CD14-positive monocyte (primary cell): ENCODE measurements around the gene CBX6. TPM values are rescaled to one million over a fixed set of nuclear protein-coding genes. Genes with fewer than 3 reads are reported as not detected.
A peak's percentile ranks its signal among the peaks of the same experiment; 100 is the strongest.

Experiments
- DNase-seq, 3 donors: peaks; one replicate each; pipeline ENCODE4 v3.0.0-alpha.2; 2011 to 2022
- H2AFZ ChIP-seq: 2 replicates; pipeline ENCODE4 v1.6.0; 2012; ENCODE audit warnings: mild to moderate bottlenecking, low read depth, low read length, inconsistent platforms; ENCODE audit not compliant: insufficient read depth, poor library complexity, severe bottlenecking
- H3K27ac ChIP-seq, 2 donors: 1 replicate in 1 of 2; 2 replicates in 1 of 2; pipeline ENCODE4 v1.5.1; 2012 to 2013; ENCODE audit warnings: low read length in 2 of 2, control low read depth in 1 of 2, inconsistent platforms in 1 of 2, low read depth in 1 of 2, mild to moderate bottlenecking in 1 of 2
- H3K27me3 ChIP-seq, 2 donors: one replicate each; pipeline versions ENCODE4 v1.6.0 to v1.6.1; 2011 to 2013; ENCODE audit warnings: low read length in 2 of 2; ENCODE audit not compliant: control insufficient read depth in 2 of 2, insufficient read depth in 2 of 2
- H3K36me3 ChIP-seq, 2 donors: replicated peaks in 1 of 2; 1 replicate in 1 of 2; 2 replicates in 1 of 2; pipeline versions ENCODE4 v1.5.1 to v1.6.1; 2012 to 2013; ENCODE audit warnings: low read length in 2 of 2, control low read depth in 1 of 2, inconsistent platforms in 1 of 2, mild to moderate bottlenecking in 1 of 2; ENCODE audit not compliant: insufficient read depth in 2 of 2, control insufficient read depth in 1 of 2
- H3K4me1 ChIP-seq, 2 donors: 1 replicate in 1 of 2; 2 replicates in 1 of 2; pipeline versions ENCODE4 v1.5.1 to v1.6.1; 2012 to 2013; ENCODE audit warnings: low read length in 2 of 2, control low read depth in 1 of 2, inconsistent platforms in 1 of 2, mild to moderate bottlenecking in 1 of 2, moderate library complexity in 1 of 2; ENCODE audit not compliant: insufficient read depth in 2 of 2, control insufficient read depth in 1 of 2
- H3K4me2 ChIP-seq: replicated peaks from 2 replicates; pipeline ENCODE3; 2012; ENCODE audit warnings: low read length, moderate library complexity, mild to moderate bottlenecking; ENCODE audit not compliant: poor library complexity, severe bottlenecking; ENCODE audit errors: extremely low read depth
- H3K4me3 ChIP-seq, 3 experiments: fragments of 200-600 bp in 1 of 3; sonication (generic) in 1 of 3; replicated peaks in 1 of 3; 1 replicate in 2 of 3; 2 replicates in 1 of 3; pipeline ENCODE4 v1.5.1; 2011 to 2013; ENCODE audit warnings: low read length in 3 of 3, mild to moderate bottlenecking in 3 of 3, control low read depth in 2 of 3, low read depth in 2 of 3, inconsistent platforms in 1 of 3, moderate library complexity in 1 of 3
- H3K79me2 ChIP-seq: 2 replicates; pipeline ENCODE4 v1.6.0; 2012; ENCODE audit warnings: mild to moderate bottlenecking, control low read depth, inconsistent platforms, low read length, moderate library complexity; ENCODE audit not compliant: insufficient read depth
- H3K9ac ChIP-seq: 2 replicates; pipeline ENCODE4 v1.6.0; 2017; ENCODE audit warnings: low read length, mild to moderate bottlenecking; ENCODE audit not compliant: insufficient read depth, poor library complexity, severe bottlenecking
- H3K9me3 ChIP-seq, 2 donors: replicated peaks in 1 of 2; 1 replicate in 1 of 2; 2 replicates in 1 of 2; pipeline versions ENCODE4 v1.5.1 to v1.6.1; 2012 to 2013; ENCODE audit warnings: low read length in 2 of 2, control low read depth in 1 of 2; ENCODE audit not compliant: control insufficient read depth in 1 of 2, insufficient read depth in 1 of 2
- H4K20me1 ChIP-seq: 2 replicates; pipeline ENCODE4 v1.6.0; 2012; ENCODE audit warnings: mild to moderate bottlenecking, low read length, control low read depth, moderate library complexity; ENCODE audit not compliant: insufficient read depth
- H3K27ac Mint-ChIP-seq, 7 donors: one replicate each; pipeline ENCODE4 v1.8.0; 2020; ENCODE audit warnings: mild to moderate bottlenecking in 7 of 7, mixed read lengths in 7 of 7, moderate library complexity in 6 of 7, inconsistent platforms in 2 of 7
- H3K27me3 Mint-ChIP-seq, 3 donors: one replicate each; pipeline ENCODE4 v1.8.0; 2021 to 2022; ENCODE audit warnings: low read depth in 3 of 3, mild to moderate bottlenecking in 3 of 3, mixed read lengths in 3 of 3, moderate library complexity in 3 of 3, inconsistent platforms in 1 of 3
- H3K36me3 Mint-ChIP-seq, 2 donors: one replicate each; pipeline ENCODE4 v1.8.0; 2020; ENCODE audit warnings: mixed read lengths in 2 of 2, inconsistent platforms in 1 of 2, mild to moderate bottlenecking in 1 of 2
- H3K4me1 Mint-ChIP-seq: one replicate; pipeline ENCODE4 v1.8.0; 2020; ENCODE audit warnings: mild to moderate bottlenecking, mixed read lengths
- H3K4me3 Mint-ChIP-seq, 2 donors: one replicate each; pipeline ENCODE4 v1.8.0; 2020; ENCODE audit warnings: mild to moderate bottlenecking in 2 of 2, mixed read lengths in 2 of 2, moderate library complexity in 1 of 2
- H3K9me3 Mint-ChIP-seq, 7 donors: one replicate each; pipeline ENCODE4 v1.8.0; 2020 to 2022; ENCODE audit warnings: mixed read lengths in 7 of 7, mild to moderate bottlenecking in 6 of 7, moderate library complexity in 6 of 7, inconsistent platforms in 2 of 7
- CTCF ChIP-seq: fragments of 200-600 bp; IDR thresholded peaks from one replicate; pipeline ENCODE4 v1.8.0; 2022; ENCODE audit warnings: antibody characterized with exemption, mild to moderate bottlenecking
- WGBS: methylation state at CpG from one replicate; pipeline ENCODE4 v1.1.5; 2013; ENCODE audit warnings: missing lambda C conversion rate; ENCODE audit not compliant: insufficient coverage; 5-methylcytosine and 5-hydroxymethylcytosine counted together
- intact Hi-C, 2 donors: fragments of 100-400 bp; cut with micrococcal nuclease; formaldehyde crosslinking; loops; one replicate each; pipeline versions ENCODE4 v1.15.0 to v1.15.1; 2023
- polyA plus RNA-seq, 3 donors: library from polyadenylated mRNA; depleted of rRNA in 1 of 3; unstranded in 2 of 3; stranded (reverse) in 1 of 3; fragments of 300-500 nt in 2 of 3; fragments of >200 nt in 1 of 3; fragmentation: Illumina TruSeq in 2 of 3; gene quantifications; 1 replicate in 2 of 3; 2 replicates in 1 of 3; pipeline ENCODE4 v1.2.3, GENCODE V29; 2012 to 2021

Gene CBX6
- polyA plus RNA-seq, 3 donors, result 2.1 to 26.7 (median 5.0) TPM

GRCh38 chr22:38868886-38869381 is 3.1 kb downstream of the CBX6 start:
- Mint-ChIP-seq H3K36me3 (peaks cover 33 to 47% of the 10 kb centered on the region in 2 donors), H3K27me3 (peaks cover 2 to 11% (median 9%) of the 10 kb centered on the region in 3 donors), H3K27ac (peak overlapping the region in 4 of 7 donors; percentile 6 to 52 (median 22)), H3K9me3 (no peaks in the 10 kb centered on the region), H3K4me3 (no peak overlapping the region), H3K4me1 (peaks cover 32% of the 10 kb centered on the region)
- Histone ChIP-seq H3K4me2 (no peak overlapping the region), H3K36me3 (peaks cover 33 to 41% of the 10 kb centered on the region in 2 donors), H3K4me1 (peaks cover 29 to 43% of the 10 kb centered on the region in 2 donors), H3K27ac (no peak overlapping the region), H3K4me3 (no peak overlapping the region), H4K20me1 (peaks cover 63% of the 10 kb centered on the region), H2AFZ (no peak overlapping the region), H3K9ac (no peak overlapping the region), H3K9me3 (no peaks in the 10 kb centered on the region), H3K79me2 (peaks cover 23% of the 10 kb centered on the region), H3K27me3 (peaks cover 0 to 9% of the 10 kb centered on the region in 2 donors)
- DNase-seq, result peak; percentile 68 to 75 (median 74)
- intact Hi-C loops, result loop anchor here in 1 of 2 donors (1.0 kb wide), 1 partner anchor 134 kb away; no protein-coding TSS in a partner anchor
- peak; percentile 91 for TF ChIP-seq CTCF
- WGBS, result 8% methylated on average over 7 of the region's 8 CpGs

- intact Hi-C loops, result no loop called here
- no peak overlapping the region for H3K4me2 ChIP-seq
- Mint-ChIP-seq H3K36me3 (peaks cover 33 to 47% of the 10 kb centered on the region in 2 donors), H3K4me1 (peaks cover 29% of the 10 kb centered on the region), H3K27ac (peak overlapping the region in 5 of 7 donors; percentile 6 to 55 (median 35)), H3K4me3 (no peak overlapping the region), H3K9me3 (no peaks in the 10 kb centered on the region), H3K27me3 (peaks cover under 1 to 5% (median 3%) of the 10 kb centered on the region in 3 donors)
- no peaks in the 10 kb centered on the region for H3K9me3 ChIP-seq
- H3K9ac ChIP-seq, result no peak overlapping the region
- TF ChIP-seq CTCF, result no peak
- H3K4me3 ChIP-seq, result no peak overlapping the region
- peaks cover 29 to 41% of the 10 kb centered on the region in 2 donors for H3K4me1 ChIP-seq
- peaks cover 33 to 41% of the 10 kb centered on the region in 2 donors for H3K36me3 ChIP-seq
- WGBS, result 99% methylated on average over 7 of the region's 8 CpGs
- H3K27me3 ChIP-seq, result peaks cover 0 to 2% of the 10 kb centered on the region in 2 donors
- H3K79me2 ChIP-seq, result peaks cover 23% of the 10 kb centered on the region
- H2AFZ ChIP-seq, result no peak overlapping the region
- H3K27ac ChIP-seq, result no peak overlapping the region
- no peak for DNase-seq
- peaks cover 69% of the 10 kb centered on the region for H4K20me1 ChIP-seq
Observed at GRCh38 chr22:38868286-38868721, 3.7 kb downstream of the CBX6 start.
